ENCODE data around the gene CTSZ. TPM values are rescaled to one million over a fixed set of nuclear protein-coding genes. Genes with fewer than 3 reads are reported as not detected.

Gene CTSZ
- total RNA-seq (2013), result 616 TPM
- 100 to 1,000 TPM in 1 of 3 donors, 10 to 100 TPM in 2; 62.6 to 755 (median 86.4) TPM for polyA plus RNA-seq
- polyA minus RNA-seq, result 434 and 769 TPM in 2 replicates
- 143 to 940 (median 556) reads per million in 11 experiments for total RNA-seq

GRCh38 chr20:59006864-59007664 is at the start of gene CTSZ:
CTSZ (minus strand) TSS chr20:59007254; CDS start chr20:59007128, 126 bp downstream.
- Histone ChIP-seq H3K4me1 (ENCODE audit: control insufficient read depth in 1 of 2, insufficient read depth in 2 of 2, low read length in 2 of 2) (peaks cover 59 to 72% of the 10 kb centered on the region in 2 donors), H3K27ac (ENCODE audit: low read depth in 1 of 2, low read length in 2 of 2) (peak within 1 kb of the TSS; percentile 98), H3K79me2 (ENCODE audit: insufficient read depth, low read length) (peaks cover 51% of the 10 kb centered on the region), H3K36me3 (replicated peaks in 1 of 2; ENCODE audit: control insufficient read depth in 1 of 2, insufficient read depth in 2 of 2, low read length in 2 of 2) (peaks cover 21 to 22% of the 10 kb centered on the region in 2 donors), H3K27me3 (ENCODE audit: control insufficient read depth in 2 of 2, insufficient read depth in 2 of 2, low read length in 2 of 2) (no peaks in the 10 kb centered on the region), H3K9me3 (replicated peaks in 1 of 2; ENCODE audit: control insufficient read depth in 1 of 2, insufficient read depth in 1 of 2, low read length in 2 of 2) (no peaks in the 10 kb centered on the region), H2AFZ (ENCODE audit: insufficient read depth, low read depth, low read length, poor library complexity, severe bottlenecking) (peak within 1 kb of the TSS; percentile 55), H3K4me3 (replicated peaks in 1 of 3; ENCODE audit: low read depth in 2 of 3, low read length in 3 of 3) (peak within 1 kb of the TSS; percentile 86 to 99 (median 90)), H3K9ac (ENCODE audit: insufficient read depth, low read length, poor library complexity, severe bottlenecking) (peak within 1 kb of the TSS; percentile 98), H4K20me1 (ENCODE audit: insufficient read depth, low read length) (peaks cover 42% of the 10 kb centered on the region), H3K4me2 (replicated peaks; ENCODE audit: extremely low read depth, low read length, poor library complexity, severe bottlenecking) (peak within 1 kb of the TSS; percentile 88)
- Mint-ChIP-seq H3K27me3 (ENCODE audit: low read depth in 3 of 3) (peaks cover 0 to 6% (median 2%) of the 10 kb centered on the region in 3 donors), H3K9me3 (peaks cover 0 to 1% (median 0%) of the 10 kb centered on the region in 7 donors), H3K36me3 (peaks cover 23 to 27% of the 10 kb centered on the region in 2 donors), H3K27ac (peak within 1 kb of the TSS; percentile 98 to 100 (median 99)), H3K4me3 (peak within 1 kb of the TSS; percentile 92 to 96), H3K4me1 (peaks cover 61% of the 10 kb centered on the region)
- TF ChIP-seq CTCF (IDR thresholded peaks at IDR 0.05), result no peak
- intact Hi-C loops (cut with micrococcal nuclease), result loop anchor here (5.0 to 10.0 kb wide), 3 partner anchors 100 to 122 kb away; no protein-coding TSS in a partner anchor
- peak; percentile 50 to 69 (median 60) for DNase-seq
- under 1% methylated on average over 80 of the region's 82 CpGs for WGBS (ENCODE audit: insufficient coverage)

GRCh38 chr20:59055302-59055701 is 48.2 kb upstream of the CTSZ start:
- no peaks in the 10 kb centered on the region for H3K4me1 Mint-ChIP-seq
- Histone ChIP-seq H3K4me2 (replicated peaks; ENCODE audit: extremely low read depth, low read length, poor library complexity, severe bottlenecking) (no peak overlapping the region), H3K9ac (ENCODE audit: insufficient read depth, low read length, poor library complexity, severe bottlenecking) (no peak overlapping the region), H2AFZ (ENCODE audit: insufficient read depth, low read depth, low read length, poor library complexity, severe bottlenecking) (no peak overlapping the region), H3K9me3 (replicated peaks in 1 of 2; ENCODE audit: control insufficient read depth in 1 of 2, insufficient read depth in 1 of 2, low read length in 2 of 2) (no peaks in the 10 kb centered on the region), H4K20me1 (ENCODE audit: insufficient read depth, low read length) (no peaks in the 10 kb centered on the region), H3K79me2 (ENCODE audit: insufficient read depth, low read length) (no peaks in the 10 kb centered on the region), H3K4me3 (replicated peaks in 1 of 3; ENCODE audit: low read depth in 2 of 3, low read length in 3 of 3) (no peak overlapping the region), H3K27ac (ENCODE audit: low read depth in 1 of 2, low read length in 2 of 2) (no peak overlapping the region), H3K27me3 (ENCODE audit: control insufficient read depth in 2 of 2, insufficient read depth in 2 of 2, low read length in 2 of 2) (peaks cover 15 to 33% of the 10 kb centered on the region in 2 donors), H3K36me3 (replicated peaks in 1 of 2; ENCODE audit: control insufficient read depth in 1 of 2, insufficient read depth in 2 of 2, low read length in 2 of 2) (no peaks in the 10 kb centered on the region), H3K4me1 (ENCODE audit: control insufficient read depth in 1 of 2, insufficient read depth in 2 of 2, low read length in 2 of 2) (no peaks in the 10 kb centered on the region)
- intact Hi-C loops (cut with micrococcal nuclease), result no loop called here
- H3K36me3 Mint-ChIP-seq, result no peaks in the 10 kb centered on the region
- TF ChIP-seq CTCF (IDR thresholded peaks at IDR 0.05), result peak; percentile 18
- peaks cover 0 to 4% (median 0%) of the 10 kb centered on the region in 7 donors for H3K9me3 Mint-ChIP-seq
- H3K27me3 Mint-ChIP-seq (ENCODE audit: low read depth in 3 of 3), result peaks cover 1 to 24% (median 21%) of the 10 kb centered on the region in 3 donors
- WGBS (ENCODE audit: insufficient coverage), result 80% methylated on average over 1 of the region's 7 CpGs
- no peak for DNase-seq
- H3K27ac Mint-ChIP-seq, result no peak overlapping the region
- H3K4me3 Mint-ChIP-seq, result no peak overlapping the region

All from CD14-positive monocyte (primary cell).